ENCODE results near the gene CCL5.

Gene CCL5

GRCh38 chr17:35879773-35880654 lies at the start of gene CCL5:
CCL5 (minus strand) TSS chr17:35880360.
- TF ChIP-seq CTCF (IDR thresholded peaks at IDR 0.05) = no peak
- no peak for DNase-seq (ENCODE audit: low spot score)
- Histone ChIP-seq H3K4me3 (no peak within 1 kb of the TSS), H3K27ac (no peak within 1 kb of the TSS)

GRCh38 chr17:35927714-35928113 lies 47.6 kb upstream of the CCL5 start:
- H3K27ac ChIP-seq = no peak overlapping the region
- no peak for TF ChIP-seq CTCF (IDR thresholded peaks at IDR 0.05)
- no peak for DNase-seq (ENCODE audit: low spot score)
- H3K4me3 ChIP-seq = no peak overlapping the region

GRCh38 chr17:35923609-35924114 lies 43.5 kb upstream of the CCL5 start:
- DNase-seq (ENCODE audit: low spot score) = no peak
- Histone ChIP-seq H3K4me3 (no peak overlapping the region), H3K27ac (no peak overlapping the region)
- TF ChIP-seq CTCF (IDR thresholded peaks at IDR 0.05) = no peak

GRCh38 chr17:35920229-35920628 lies 40.1 kb upstream of the CCL5 start:
- H3K27ac ChIP-seq = no peak overlapping the region
- no peak for DNase-seq (ENCODE audit: low spot score)
- H3K4me3 ChIP-seq = no peak overlapping the region
- no peak for TF ChIP-seq CTCF (IDR thresholded peaks at IDR 0.05)

- TF ChIP-seq CTCF (IDR thresholded peaks at IDR 0.05) = no peak
- Histone ChIP-seq H3K4me3 (no peak overlapping the region), H3K27ac (no peak overlapping the region)
- DNase-seq (ENCODE audit: low spot score) = no peak
These were observed 38.5 kb upstream of the CCL5 start for GRCh38 chr17:35918665-35919064.

GRCh38 chr17:35917519-35918213 lies 37.5 kb upstream of the CCL5 start:
- no peak for TF ChIP-seq CTCF (IDR thresholded peaks at IDR 0.05)
- H3K4me3 ChIP-seq = no peak overlapping the region
- H3K27ac ChIP-seq = no peak overlapping the region
- no peak for DNase-seq (ENCODE audit: low spot score)
